Ovary (tissue), 9 donors: ENCODE measurements around the gene ASPHD1. TPM values are rescaled to one million over a fixed set of nuclear protein-coding genes. Genes with fewer than 3 reads are reported as not detected.

Source experiments
- DNase-seq, 5 donors: peaks; one replicate each; pipeline ENCODE4 v3.0.0-alpha.2; 2019 to 2020
- H3K27ac ChIP-seq, 2 donors: fragments of 200-600 bp; one replicate each; pipeline versions ENCODE4 v1.5.1 to v1.8.0; 2019 to 2022
- H3K27me3 ChIP-seq: fragments of 200-600 bp; one replicate; pipeline ENCODE4 v1.8.0; 2022
- H3K36me3 ChIP-seq: fragments of 200-600 bp; sonication (generic); one replicate; pipeline ENCODE4 v1.5.1; 2019
- H3K4me1 ChIP-seq: one replicate; pipeline ENCODE4 v1.8.1; 2013; ENCODE audit warnings: mild to moderate bottlenecking, moderate library complexity; ENCODE audit not compliant: insufficient read depth
- H3K4me3 ChIP-seq: fragments of 200-600 bp; sonication (generic); one replicate; pipeline ENCODE4 v1.5.1; 2017
- H3K9me3 ChIP-seq, 2 donors: fragments of 200-600 bp in 1 of 2; sonication (generic) in 1 of 2; one replicate each; pipeline versions ENCODE4 v1.5.1 to v1.8.1; 2013 to 2019; ENCODE audit warnings: mild to moderate bottlenecking in 1 of 2, moderate library complexity in 1 of 2
- CTCF ChIP-seq, 3 donors: fragments of 450-650 bp in 2 of 3; fragments of 200-600 bp in 1 of 3; IDR thresholded peaks; one replicate each; pipeline versions ENCODE4 v1.5.1 to v1.8.0; 2016 to 2022; ENCODE audit warnings: antibody characterized with exemption in 3 of 3, mild to moderate bottlenecking in 1 of 3
- EP300 ChIP-seq: sonication (generic); formaldehyde crosslinking; IDR thresholded peaks from one replicate; pipeline ENCODE4 v1.6.1; 2017; ENCODE audit warnings: antibody characterized with exemption
- POLR2A ChIP-seq: fragments of 450-650 bp; IDR thresholded peaks from one replicate; pipeline ENCODE4 v1.6.1; 2017; ENCODE audit warnings: antibody characterized with exemption, mild to moderate bottlenecking, moderate library complexity
- WGBS, 3 donors: extraction: QIAGEN DNeasy Blood & Tissue Kit in 1 of 3; methylation state at CpG; one replicate each; pipeline versions ENCODE4 v1.1.5 to v1.1.7; 2013 to 2017; 5-methylcytosine and 5-hydroxymethylcytosine counted together
- intact Hi-C, 4 donors: fragments of 100-400 bp; cut with DNase I; formaldehyde crosslinking; loops; one replicate each; pipeline versions ENCODE4 v1.11.0 to v1.15.1; 2022 to 2023
- polyA plus RNA-seq, 2 donors: library from polyadenylated mRNA; stranded (reverse); fragments of 200-250 nt in 1 of 2; fragments of 350-450 nt in 1 of 2; fragmentation: Illumina TruSeq in 1 of 2; extraction: RNeasy Lipid Tissue Mini Kit (QIAGEN cat#74804) in 1 of 2; gene quantifications; one replicate each; pipeline ENCODE4 v1.2.3, GENCODE V29; 2013 to 2014
- total RNA-seq, 7 donors: library from RNA; depleted of rRNA in 2 of 7; stranded (reverse); fragments of >200 nt in 2 of 7; fragmentation: NEBNext Ultra II Directional in 3 of 7; extraction: Animal tissue kit (Norgen Biotek cat#: 25700) in 3 of 7; gene quantifications; one replicate each; pipeline versions ENCODE4 v1.1.0 to v1.2.4, GENCODE V29; 2016 to 2023
- donor health status: DM: no; HTN: no; CAD: no; lungs with moderate emphysema.
- donor health status: DM: no; HTN: no; CAD: no.
- donor health status: Bipolar disorder and iron deficiency.
- donor health status: DM: yes; HTN: yes; CAD: no.
- donor health status: DM: no; HTN: no; CAD: no.
- donor health status: DM: yes; HTN: yes; CAD: no.

Gene ASPHD1
- total and polyA plus RNA-seq, 9 donors, result 0.38 to 7.8 (median 1.2) TPM; not detected in 1

GRCh38 chr16:29893553-29893952 is 6.7 kb upstream of the ASPHD1 start:
- 93 to 96% (median 93%) methylated on average over 3 of the region's 3 CpGs for WGBS, 3 donors
- Histone ChIP-seq H3K27ac (no peak overlapping the region), H3K9me3 (no peaks in the 10 kb centered on the region), H3K27me3 (no peaks in the 10 kb centered on the region), H3K4me1 (no peaks in the 10 kb centered on the region), H3K4me3 (no peak overlapping the region), H3K36me3 (no peaks in the 10 kb centered on the region)
- intact Hi-C loops, result no loop called here
- no peak for DNase-seq
- TF ChIP-seq CTCF (IDR thresholded peaks at IDR 0.05) (no peak), EP300 (no peak), POLR2A (no peak)

- DNase-seq, result no peak
- Histone ChIP-seq H3K36me3 (no peaks in the 10 kb centered on the region), H3K4me1 (no peaks in the 10 kb centered on the region), H3K4me3 (no peak overlapping the region), H3K27ac (no peak overlapping the region), H3K9me3 (no peaks in the 10 kb centered on the region), H3K27me3 (no peaks in the 10 kb centered on the region)
- TF ChIP-seq EP300 (no peak), POLR2A (no peak), CTCF (IDR thresholded peaks at IDR 0.05) (no peak)
- intact Hi-C loops, result no loop called here
- WGBS, 3 donors, result 65 to 68% (median 65%) methylated on average over 4 of the region's 4 CpGs
These were observed 5.9 kb upstream of the ASPHD1 start for GRCh38 chr16:29894352-29894751.

- 46 to 54% (median 53%) methylated on average over 14 to 15 of the region's 15 CpGs for WGBS, 3 donors
- Histone ChIP-seq H3K27me3 (no peaks in the 10 kb centered on the region), H3K36me3 (no peaks in the 10 kb centered on the region), H3K27ac (no peak overlapping the region), H3K9me3 (no peaks in the 10 kb centered on the region), H3K4me1 (peaks cover 3% of the 10 kb centered on the region), H3K4me3 (no peak overlapping the region)
- intact Hi-C loops, result no loop called here
- TF ChIP-seq CTCF (IDR thresholded peaks at IDR 0.05) (no peak), EP300 (no peak), POLR2A (no peak)
- DNase-seq, result no peak
These were observed 3.4 kb upstream of the ASPHD1 start for GRCh38 chr16:29896841-29897240.

- H3K27me3 ChIP-seq, result no peaks in the 10 kb centered on the region
- no peak for TF ChIP-seq EP300
- TF ChIP-seq CTCF (IDR thresholded peaks at IDR 0.05), result no peak
- TF ChIP-seq POLR2A, result no peak
- intact Hi-C loops, result no loop called here
- H3K36me3 ChIP-seq, result no peaks in the 10 kb centered on the region
- H3K4me3 ChIP-seq, result no peak overlapping the region
- H3K27ac ChIP-seq, result no peak overlapping the region
- WGBS, 3 donors, result 50 to 66% (median 65%) methylated on average over 4 of the region's 4 CpGs
- DNase-seq, result no peak
- peaks cover 3% of the 10 kb centered on the region for H3K4me1 ChIP-seq
- H3K9me3 ChIP-seq, result no peaks in the 10 kb centered on the region
These were observed 3.0 kb upstream of the ASPHD1 start for GRCh38 chr16:29897333-29897732.
